Measurements from ENCODE around the gene RNF157. TPM values are rescaled to one million over a fixed set of nuclear protein-coding genes. Genes with fewer than 3 reads are reported as not detected.

The RNF157 gene
- total and polyA plus RNA-seq, 2 experiments from 2014 or later: 5.0 to 8.6 TPM

DNA sequence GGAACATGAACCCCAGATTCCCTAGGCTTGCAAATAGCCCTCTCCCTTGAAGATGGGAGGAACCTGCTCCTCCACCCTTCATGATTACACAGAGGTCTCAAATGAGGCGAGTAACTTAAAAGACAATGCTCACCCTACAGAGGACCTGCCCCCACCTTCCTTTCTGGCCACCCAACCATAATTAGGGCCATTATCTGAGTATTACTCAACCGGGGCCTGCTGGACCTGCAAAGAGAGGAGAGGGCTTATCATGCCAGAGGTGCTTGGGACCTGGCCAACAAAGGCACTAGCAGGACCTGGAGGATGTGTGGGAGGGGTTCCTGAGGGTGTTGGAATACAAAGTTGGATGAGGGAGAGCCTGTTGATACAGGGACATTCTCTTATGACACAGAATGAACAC lies 42.4 kb downstream of the RNF157 start:
- 57% methylated on average over 2 of the region's 2 CpGs for WGBS (ENCODE audit: low lambda C conversion rate, missing lambda C conversion rate)
- Histone ChIP-seq H3K27me3 (no peaks in the 10 kb centered on the region), H2AFZ (no peak overlapping the region), H3K79me2 (no peaks in the 10 kb centered on the region), H3K4me2 (no peak overlapping the region), H4K20me1 (ENCODE audit: insufficient read depth, poor library complexity, severe bottlenecking) (no peaks in the 10 kb centered on the region), H3K27ac (no peak overlapping the region), H3K9me2 (replicated peaks; ENCODE audit: insufficient read depth) (no peaks in the 10 kb centered on the region), H3K36me3 (replicated peaks; ENCODE audit: insufficient read depth, low read depth) (no peaks in the 10 kb centered on the region), H3K4me1 (ENCODE audit: insufficient read depth) (no peaks in the 10 kb centered on the region), H3K9me3 (ENCODE audit: low read depth) (no peaks in the 10 kb centered on the region), H3K4me3 (no peak overlapping the region)
- TF ChIP-seq EZH2phosphoT487 (IDR thresholded peaks at IDR 0.05; ENCODE audit: low read depth, severe bottlenecking, unreplicated experiment): no peak
- no peak for TF ChIP-seq EZH2 (IDR thresholded peaks at IDR 0.05; ENCODE audit: borderline replicate concordance)
- TF ChIP-seq CTCF (IDR thresholded peaks at IDR 0.05; ENCODE audit: poor library complexity): no peak
- no peak for DNase-seq (ENCODE audit: low spot score)

GRCh38 chr17:76196675-76197074 lies 43.6 kb downstream of the RNF157 start:
- H3K9me3 ChIP-seq (ENCODE audit: low read depth): no peaks in the 10 kb centered on the region
- TF ChIP-seq EZH2phosphoT487 (IDR thresholded peaks at IDR 0.05; ENCODE audit: low read depth, severe bottlenecking, unreplicated experiment) (no peak), EZH2 (IDR thresholded peaks at IDR 0.05; ENCODE audit: borderline replicate concordance) (no peak), CTCF (IDR thresholded peaks at IDR 0.05; ENCODE audit: poor library complexity) (no peak)
- no peak overlapping the region for H3K4me2 ChIP-seq
- no peak overlapping the region for H3K27ac ChIP-seq
- no peaks in the 10 kb centered on the region for H3K36me3 ChIP-seq (replicated peaks; ENCODE audit: insufficient read depth, low read depth)
- no peaks in the 10 kb centered on the region for H3K27me3 ChIP-seq
- H2AFZ ChIP-seq: no peak overlapping the region
- no peak overlapping the region for H3K4me3 ChIP-seq
- no peaks in the 10 kb centered on the region for H3K4me1 ChIP-seq (ENCODE audit: insufficient read depth)
- no peaks in the 10 kb centered on the region for H4K20me1 ChIP-seq (ENCODE audit: insufficient read depth, poor library complexity, severe bottlenecking)
- WGBS (ENCODE audit: low lambda C conversion rate, missing lambda C conversion rate): 92% methylated on average over 3 of the region's 3 CpGs
- no peaks in the 10 kb centered on the region for H3K9me2 ChIP-seq (replicated peaks; ENCODE audit: insufficient read depth)
- DNase-seq (ENCODE audit: low spot score): no peak
- H3K79me2 ChIP-seq: no peaks in the 10 kb centered on the region

GRCh38 chr17:76195281-76196096 lies 44.8 kb downstream of the RNF157 start:
- H3K9me3 ChIP-seq (ENCODE audit: low read depth): no peaks in the 10 kb centered on the region
- WGBS (ENCODE audit: low lambda C conversion rate, missing lambda C conversion rate): 94% methylated on average over 12 of the region's 12 CpGs
- H3K4me2 ChIP-seq: no peak overlapping the region
- H3K36me3 ChIP-seq (replicated peaks; ENCODE audit: insufficient read depth, low read depth): no peaks in the 10 kb centered on the region
- H2AFZ ChIP-seq: no peak overlapping the region
- H3K27me3 ChIP-seq: no peaks in the 10 kb centered on the region
- H4K20me1 ChIP-seq (ENCODE audit: insufficient read depth, poor library complexity, severe bottlenecking): no peaks in the 10 kb centered on the region
- no peak overlapping the region for H3K27ac ChIP-seq
- no peak overlapping the region for H3K4me3 ChIP-seq
- H3K4me1 ChIP-seq (ENCODE audit: insufficient read depth): no peaks in the 10 kb centered on the region
- no peaks in the 10 kb centered on the region for H3K79me2 ChIP-seq
- TF ChIP-seq EZH2 (IDR thresholded peaks at IDR 0.05; ENCODE audit: borderline replicate concordance) (no peak), CTCF (IDR thresholded peaks at IDR 0.05; ENCODE audit: poor library complexity) (no peak), EZH2phosphoT487 (IDR thresholded peaks at IDR 0.05; ENCODE audit: low read depth, severe bottlenecking, unreplicated experiment) (no peak)
- no peaks in the 10 kb centered on the region for H3K9me2 ChIP-seq (replicated peaks; ENCODE audit: insufficient read depth)
- no peak for DNase-seq (ENCODE audit: low spot score)

Data from hepatocyte (in vitro differentiated cells).